ENCODE results near the gene AGBL1.

Gene AGBL1

DNA sequence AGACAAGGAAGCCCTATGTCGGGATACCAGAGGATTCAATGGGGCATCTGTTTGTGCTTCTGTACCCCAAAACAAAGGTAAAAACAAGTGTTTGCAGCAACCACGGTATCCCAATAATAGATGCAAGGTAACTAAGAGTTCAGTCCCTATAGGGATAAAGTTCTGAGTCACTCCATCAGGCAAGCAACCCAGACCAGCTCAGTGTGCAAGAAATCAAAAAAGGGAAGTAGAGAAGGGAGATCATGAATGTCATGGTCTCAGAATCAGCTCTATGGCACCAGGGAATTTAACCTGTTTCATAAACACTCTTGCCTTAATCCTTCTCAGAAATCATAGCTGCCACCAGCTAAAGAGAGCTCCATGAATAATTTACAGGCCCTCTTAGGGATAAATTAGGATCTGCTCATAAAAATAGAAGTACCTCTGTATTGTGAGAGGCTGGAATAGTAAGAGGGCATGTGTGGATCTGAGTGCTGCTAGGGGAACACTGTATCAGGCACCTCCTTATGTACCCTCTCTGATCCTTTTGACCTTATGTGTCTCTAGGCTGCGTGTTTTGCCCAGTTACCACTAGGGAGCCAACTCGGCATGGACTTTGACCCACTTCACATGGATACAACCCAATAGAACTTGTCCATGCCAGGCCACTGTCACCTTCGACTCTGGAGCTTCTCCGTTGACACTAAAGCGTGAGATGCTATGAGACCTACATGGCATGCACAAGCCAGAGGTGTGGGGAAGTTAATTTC, 754.6 kb downstream of the AGBL1 start:
- Histone ChIP-seq H4K20me1 (ENCODE audit: insufficient read depth, low read length) (no peaks in the 10 kb centered on the region), H3K79me2 (ENCODE audit: insufficient read depth, low read length) (no peaks in the 10 kb centered on the region), H3K4me2 (ENCODE audit: insufficient read depth, low read length) (no peak overlapping the region), H2AFZ (ENCODE audit: low read depth, low read length) (no peak overlapping the region), H3K27ac (ENCODE audit: low read length) (no peak overlapping the region), H3K4me3 (ENCODE audit: low read depth in 1 of 2, low read length in 2 of 2) (no peak overlapping the region), H3K9ac (ENCODE audit: low read depth, low read length) (no peak overlapping the region), H3K4me1 (ENCODE audit: insufficient read depth, low read length) (no peaks in the 10 kb centered on the region), H3K36me3 (ENCODE audit: insufficient read depth, low read length) (no peaks in the 10 kb centered on the region), H3K9me3 (ENCODE audit: insufficient read depth, low read length, severe bottlenecking) (no peaks in the 10 kb centered on the region), H3K27me3 (ENCODE audit: insufficient read depth, low read length, poor library complexity) (no peaks in the 10 kb centered on the region)
- DNase-seq: no peak
- no peak for TF ChIP-seq CTCF (IDR thresholded peaks at IDR 0.05; ENCODE audit: borderline replicate concordance, extremely low read depth, low read length, poor library complexity, severe bottlenecking)
- no peak for TF ChIP-seq EZH2 (IDR thresholded peaks at IDR 0.05; ENCODE audit: borderline replicate concordance, low read depth, low read length, severe bottlenecking)
- ATAC-seq (ENCODE audit: insufficient read depth, low read depth): no peak

- no peak overlapping the region for H3K27ac ChIP-seq (ENCODE audit: low read length)
- no peaks in the 10 kb centered on the region for H3K4me1 ChIP-seq (ENCODE audit: insufficient read depth, low read length)
- no peak overlapping the region for H3K4me2 ChIP-seq (ENCODE audit: insufficient read depth, low read length)
- no peak overlapping the region for H3K9ac ChIP-seq (ENCODE audit: low read depth, low read length)
- H3K9me3 ChIP-seq (ENCODE audit: insufficient read depth, low read length, severe bottlenecking): no peaks in the 10 kb centered on the region
- H2AFZ ChIP-seq (ENCODE audit: low read depth, low read length): no peak overlapping the region
- no peak overlapping the region for H3K4me3 ChIP-seq (ENCODE audit: low read depth in 1 of 2, low read length in 2 of 2)
- no peaks in the 10 kb centered on the region for H3K27me3 ChIP-seq (ENCODE audit: insufficient read depth, low read length, poor library complexity)
- no peak for DNase-seq
- ATAC-seq (ENCODE audit: insufficient read depth, low read depth): no peak
- no peaks in the 10 kb centered on the region for H4K20me1 ChIP-seq (ENCODE audit: insufficient read depth, low read length)
- no peaks in the 10 kb centered on the region for H3K79me2 ChIP-seq (ENCODE audit: insufficient read depth, low read length)
- no peak for TF ChIP-seq EZH2 (IDR thresholded peaks at IDR 0.05; ENCODE audit: borderline replicate concordance, low read depth, low read length, severe bottlenecking)
- TF ChIP-seq CTCF (IDR thresholded peaks at IDR 0.05; ENCODE audit: borderline replicate concordance, extremely low read depth, low read length, poor library complexity, severe bottlenecking): no peak
- no peaks in the 10 kb centered on the region for H3K36me3 ChIP-seq (ENCODE audit: insufficient read depth, low read length)
These were observed 757.8 kb downstream of the AGBL1 start for GRCh38 chr15:86837294-86838061.

- no peaks in the 10 kb centered on the region for H3K36me3 ChIP-seq (ENCODE audit: insufficient read depth, low read length)
- no peaks in the 10 kb centered on the region for H4K20me1 ChIP-seq (ENCODE audit: insufficient read depth, low read length)
- H3K79me2 ChIP-seq (ENCODE audit: insufficient read depth, low read length): no peaks in the 10 kb centered on the region
- H3K4me2 ChIP-seq (ENCODE audit: insufficient read depth, low read length): no peak overlapping the region
- no peak for DNase-seq
- no peak overlapping the region for H3K27ac ChIP-seq (ENCODE audit: low read length)
- H3K9ac ChIP-seq (ENCODE audit: low read depth, low read length): no peak overlapping the region
- TF ChIP-seq CTCF (IDR thresholded peaks at IDR 0.05; ENCODE audit: borderline replicate concordance, extremely low read depth, low read length, poor library complexity, severe bottlenecking) (no peak), EZH2 (IDR thresholded peaks at IDR 0.05; ENCODE audit: borderline replicate concordance, low read depth, low read length, severe bottlenecking) (no peak)
- H3K27me3 ChIP-seq (ENCODE audit: insufficient read depth, low read length, poor library complexity): no peaks in the 10 kb centered on the region
- no peaks in the 10 kb centered on the region for H3K4me1 ChIP-seq (ENCODE audit: insufficient read depth, low read length)
- ATAC-seq (ENCODE audit: insufficient read depth, low read depth): no peak
- no peaks in the 10 kb centered on the region for H3K9me3 ChIP-seq (ENCODE audit: insufficient read depth, low read length, severe bottlenecking)
- no peak overlapping the region for H2AFZ ChIP-seq (ENCODE audit: low read depth, low read length)
- H3K4me3 ChIP-seq (ENCODE audit: low read depth in 1 of 2, low read length in 2 of 2): no peak overlapping the region
These were observed 759.8 kb downstream of the AGBL1 start for GRCh38 chr15:86839502-86839901.

All from DND-41 (cell line).